NOMO-1 (cell line): ENCODE data around the gene GALNTL6.

ENCODE experiments used
- DNase-seq, 2 experiments: peaks; one replicate each; lab custom pipeline; 2025; ENCODE audit not compliant: unreplicated experiment in 2 of 2; lab: John Stamatoyannopoulos, UW

The GALNTL6 gene

GRCh38 chr4:171876636-171877035 lies 63.4 kb downstream of the GALNTL6 start:
- no peak for DNase-seq

GRCh38 chr4:171880136-171880535 lies 66.9 kb downstream of the GALNTL6 start:
- no peak for DNase-seq

GRCh38 chr4:171889681-171890080 lies 76.5 kb downstream of the GALNTL6 start:
- no peak for DNase-seq

DNA sequence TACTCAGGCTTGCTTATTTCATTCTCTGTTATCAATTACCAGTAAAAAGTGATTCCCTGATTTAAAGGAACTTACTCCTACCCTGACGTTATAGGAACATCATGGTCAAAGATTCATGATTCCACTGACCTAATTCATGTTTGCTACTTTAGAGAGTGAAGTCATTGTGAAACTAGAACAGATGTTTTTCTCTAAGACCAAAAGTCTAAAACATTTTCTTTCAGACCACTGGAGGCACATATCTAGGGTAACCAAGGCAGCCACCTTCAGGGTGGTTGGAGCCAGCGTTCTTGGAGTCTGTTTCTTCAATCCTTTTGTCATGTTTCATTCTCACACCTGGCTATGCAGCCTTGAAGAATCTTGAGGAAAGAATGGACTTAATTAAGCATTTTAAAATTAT lies 77.8 kb downstream of the GALNTL6 start:
- DNase-seq = no peak

- DNase-seq = no peak
Observed at GRCh38 chr4:171896426-171896825, 83.2 kb downstream of the GALNTL6 start.

DNA sequence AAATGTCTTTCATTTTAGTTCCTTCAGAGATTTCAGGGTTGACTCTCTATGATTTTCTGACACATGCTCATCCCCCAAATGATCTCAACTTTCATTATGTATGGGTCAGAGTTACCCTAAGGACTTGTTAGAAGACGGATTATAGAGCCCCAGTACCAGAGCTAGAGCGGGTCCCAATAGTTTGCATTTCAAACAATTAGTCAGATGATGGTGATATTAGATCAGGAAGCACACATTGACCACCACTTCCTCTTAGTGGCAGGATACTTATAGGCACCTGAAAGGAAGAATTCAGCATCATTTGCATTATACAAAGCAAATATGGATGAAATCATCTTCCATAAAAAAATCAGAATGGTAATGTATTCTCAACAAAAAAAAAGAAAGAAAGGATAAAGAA lies 106.1 kb downstream of the GALNTL6 start:
- no peak for DNase-seq

- DNase-seq = no peak
Observed at GRCh38 chr4:171920901-171921300, 107.7 kb downstream of the GALNTL6 start.

GRCh38 chr4:171924746-171925376 lies 111.7 kb downstream of the GALNTL6 start:
- DNase-seq = no peak

GRCh38 chr4:171928336-171928735 lies 115.1 kb downstream of the GALNTL6 start:
- DNase-seq = no peak

DNA sequence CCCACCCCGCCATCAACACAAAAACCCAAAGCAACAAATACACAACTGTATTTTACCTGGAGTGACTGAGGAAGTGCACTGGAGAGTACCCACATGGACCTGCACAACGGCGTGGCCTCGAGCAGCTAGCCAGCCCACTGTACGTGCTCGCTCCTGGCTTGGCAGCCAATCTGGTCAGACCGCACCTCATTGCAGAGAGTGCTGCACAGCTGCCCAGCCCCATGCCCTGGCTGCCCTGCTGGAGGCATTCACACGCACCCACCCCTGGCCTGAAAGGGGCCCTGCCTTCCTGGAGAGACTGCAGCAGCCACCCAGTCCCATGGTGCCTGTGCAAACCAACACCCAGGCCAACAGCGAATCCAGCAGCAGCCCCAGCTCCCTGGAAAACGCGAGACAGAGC lies 116.3 kb downstream of the GALNTL6 start:
- DNase-seq = no peak

DNA sequence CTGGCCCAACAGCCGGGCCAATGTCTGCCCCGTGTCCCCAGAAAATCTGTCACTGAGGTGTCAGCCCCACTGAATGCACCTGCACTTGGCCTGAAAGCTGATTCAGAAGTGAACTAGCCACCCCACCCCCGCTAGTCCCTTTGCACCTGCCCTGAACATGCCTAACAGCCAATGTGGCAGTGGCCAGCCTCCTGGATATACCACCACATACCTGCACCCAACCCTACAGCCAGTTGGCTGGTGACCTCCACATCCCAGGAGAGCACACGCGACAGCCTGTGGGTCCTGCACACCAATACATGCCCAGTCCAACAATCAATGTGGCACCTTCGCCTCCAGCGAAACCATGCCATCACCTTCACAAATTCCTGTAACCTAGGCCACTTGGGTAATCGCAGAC lies 116.7 kb downstream of the GALNTL6 start:
- DNase-seq = no peak

- no peak for DNase-seq
Observed at GRCh38 chr4:171932238-171932637, 119.0 kb downstream of the GALNTL6 start.

DNA sequence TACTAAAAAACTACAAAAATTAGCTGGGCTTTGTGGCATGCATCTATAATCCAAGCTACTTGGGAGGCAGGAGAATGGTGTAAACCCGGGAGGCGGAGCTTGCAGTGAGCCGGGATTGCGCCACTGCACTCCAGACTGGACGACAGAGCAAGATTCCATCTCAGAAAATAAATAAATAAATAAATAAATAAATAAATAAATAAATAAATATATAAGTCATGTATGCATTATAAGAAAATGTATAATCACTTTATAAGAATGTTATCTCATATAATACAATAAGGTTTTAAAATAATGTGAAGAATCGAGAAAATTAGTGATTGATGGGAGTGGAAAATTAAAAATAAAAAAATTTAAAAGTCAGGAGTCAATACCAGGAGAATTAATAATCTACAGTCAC lies 127.5 kb downstream of the GALNTL6 start:
- DNase-seq = no peak

- no peak for DNase-seq
Observed at GRCh38 chr4:171947400-171947799, 134.2 kb downstream of the GALNTL6 start.

DNA sequence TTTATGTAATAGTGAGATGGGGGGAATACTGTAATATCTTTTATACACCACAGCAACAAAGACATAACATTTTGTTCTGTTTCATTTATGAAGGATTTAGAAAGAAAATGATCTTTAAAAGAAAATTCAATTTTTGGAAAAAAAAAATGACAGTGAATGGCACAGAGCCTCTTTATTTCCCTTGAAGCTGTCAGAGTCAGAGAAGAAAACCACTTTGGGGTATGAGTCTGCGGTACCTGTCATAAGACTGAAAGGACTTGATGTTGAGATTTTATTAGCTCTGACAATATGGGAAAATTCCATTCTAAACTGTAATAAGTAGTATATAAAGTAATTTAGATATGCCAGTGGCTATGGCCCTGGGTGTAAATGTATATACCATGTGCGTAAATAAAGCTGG lies 134.8 kb downstream of the GALNTL6 start:
- DNase-seq = no peak

GRCh38 chr4:171954650-171955049 lies 141.4 kb downstream of the GALNTL6 start:
- no peak for DNase-seq

DNA sequence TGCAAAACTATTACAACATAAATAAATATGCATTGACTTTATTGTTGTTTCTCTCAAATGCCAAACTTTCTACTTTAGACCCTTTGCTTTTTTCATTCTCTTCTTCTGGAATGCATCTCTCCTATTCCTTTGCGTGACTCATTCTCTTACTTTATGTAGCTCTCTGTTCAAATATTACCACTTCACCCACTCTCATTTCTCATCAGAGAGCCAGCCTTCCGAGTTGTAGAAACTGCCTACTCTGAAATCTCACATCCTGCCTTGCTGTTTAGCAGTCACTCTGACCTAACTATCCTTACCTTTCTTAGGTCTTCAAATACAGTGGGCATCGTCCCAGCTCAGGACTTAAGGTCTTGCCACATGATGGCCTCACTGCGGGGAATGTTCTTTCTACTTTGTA lies 143.5 kb downstream of the GALNTL6 start:
- no peak for DNase-seq

- no peak for DNase-seq
Observed at GRCh38 chr4:171962110-171962509, 148.9 kb downstream of the GALNTL6 start.

- DNase-seq = no peak
Observed at GRCh38 chr4:171966356-171966755, 153.2 kb downstream of the GALNTL6 start.

GRCh38 chr4:171978216-171978615 lies 165.0 kb downstream of the GALNTL6 start:
- no peak for DNase-seq

- no peak for DNase-seq
Observed at GRCh38 chr4:171979461-171979860, 166.3 kb downstream of the GALNTL6 start.

DNA sequence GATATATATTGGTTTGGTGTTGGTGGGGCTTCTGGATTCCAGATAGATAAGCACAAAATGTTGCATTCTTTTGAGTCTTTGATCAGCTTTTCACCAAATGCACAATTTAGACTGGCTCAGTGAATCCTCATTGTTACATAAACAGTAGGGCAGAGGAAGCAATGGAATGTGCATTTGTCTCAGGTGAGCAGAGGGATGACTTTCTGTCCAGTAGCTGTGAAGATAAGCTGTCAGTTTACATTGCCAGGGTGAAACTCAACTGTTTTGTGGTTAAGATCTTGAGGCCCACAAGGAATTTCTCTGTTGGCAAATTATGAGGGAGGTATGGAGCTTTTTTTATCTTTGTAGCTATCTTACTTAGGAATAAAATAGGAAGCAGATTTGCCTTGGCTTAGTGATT lies 168.0 kb downstream of the GALNTL6 start:
- DNase-seq = no peak
